HEK293 (cell line): ENCODE results near the gene EHD3.

Source experiments
- CTCF ChIA-PET: fragments of 350-600 bp; formaldehyde crosslinking; extraction: SDS; loops from one replicate; lab custom pipeline; 2021; ENCODE audit warnings: antibody characterized with exemption; lab: Yijun Ruan, JAX
- POLR2A ChIA-PET: fragments of 300-600 bp; formaldehyde crosslinking; extraction: SDS; loops from one replicate; lab custom pipeline; 2020; ENCODE audit warnings: antibody characterized with exemption, inconsistent platforms; lab: Yijun Ruan, JAX
- H3K27ac ChIP-seq: fragments of 200-500 bp; sonication (Bioruptor generic); 2 replicates; pipeline ENCODE4 v1.5.1; 2014; ENCODE audit warnings: low read depth, low read length, control low read depth, inconsistent platforms; ENCODE audit errors: extremely low read depth
- H3K36me3 ChIP-seq, 2 experiments: fragments of 200-500 bp in 1 of 2; sonication (Bioruptor generic) in 1 of 2; 1 replicate in 1 of 2; 2 replicates in 1 of 2; pipeline ENCODE4 v1.5.1; 2014 to 2017; ENCODE audit warnings: inconsistent platforms in 2 of 2, low read length in 2 of 2; ENCODE audit not compliant: control insufficient read depth in 2 of 2, insufficient read depth in 1 of 2
- H3K4me1 ChIP-seq: fragments of 200-500 bp; sonication (Bioruptor generic); 2 replicates; pipeline ENCODE4 v1.5.1; 2014; ENCODE audit warnings: mild to moderate bottlenecking, low read length, inconsistent platforms; ENCODE audit not compliant: control insufficient read depth, insufficient read depth
- H3K4me3 ChIP-seq: 2 replicates; pipeline ENCODE4 v1.5.1; 2011; ENCODE audit warnings: low read depth, mild to moderate bottlenecking, control low read depth, low read length, moderate library complexity
- H3K9me3 ChIP-seq: fragments of 200-500 bp; sonication (Bioruptor generic); 2 replicates; pipeline ENCODE4 v1.5.1; 2014; ENCODE audit warnings: low read depth, low read length, inconsistent platforms; ENCODE audit not compliant: control insufficient read depth, insufficient read depth
- EGR2 ChIP-seq: fragments of 450-650 bp; formaldehyde crosslinking; IDR thresholded peaks from 2 replicates; pipeline ENCODE4 v1.5.1; 2016; ENCODE audit warnings: low read depth, missing biosample characterization, missing genetic modification characterization
- GLIS2 ChIP-seq: fragments of 450-650 bp; formaldehyde crosslinking; IDR thresholded peaks from 2 replicates; pipeline ENCODE4 v1.5.1; 2016; ENCODE audit warnings: missing biosample characterization, missing genetic modification characterization
- KLF16 ChIP-seq: fragments of 450-650 bp; formaldehyde crosslinking; IDR thresholded peaks from 2 replicates; pipeline ENCODE4 v1.5.1; 2017; ENCODE audit warnings: missing biosample characterization, missing genetic modification characterization
- PRDM2 ChIP-seq: fragments of 450-650 bp; formaldehyde crosslinking; IDR thresholded peaks from 2 replicates; pipeline ENCODE4 v1.5.1; 2016; ENCODE audit warnings: missing biosample characterization, missing genetic modification characterization, borderline replicate concordance
- REST ChIP-seq: fragments of 450-650 bp; formaldehyde crosslinking; IDR thresholded peaks from 2 replicates; pipeline ENCODE4 v1.5.1; 2016; ENCODE audit warnings: missing biosample characterization, missing genetic modification characterization
- SP7 ChIP-seq: fragments of 450-650 bp; formaldehyde crosslinking; IDR thresholded peaks from 2 replicates; pipeline ENCODE4 v1.5.1; 2016; ENCODE audit warnings: missing biosample characterization, missing genetic modification characterization
- ZNF138 ChIP-seq: fragments of 450-650 bp; formaldehyde crosslinking; IDR thresholded peaks from 2 replicates; pipeline ENCODE4 v1.5.1; 2016; ENCODE audit warnings: missing biosample characterization, missing genetic modification characterization, borderline replicate concordance
- ZNF169 ChIP-seq: fragments of 450-650 bp; formaldehyde crosslinking; IDR thresholded peaks from 2 replicates; pipeline ENCODE4 v1.5.1; 2016; ENCODE audit warnings: missing biosample characterization, missing genetic modification characterization
- ZNF184 ChIP-seq: fragments of 450-650 bp; IDR thresholded peaks from 2 replicates; pipeline ENCODE4 v1.5.1; 2018; ENCODE audit warnings: missing biosample characterization, mild to moderate bottlenecking, missing genetic modification characterization
- ZNF324 ChIP-seq: fragments of 450-650 bp; formaldehyde crosslinking; IDR thresholded peaks from 2 replicates; pipeline ENCODE4 v1.5.1; 2016; ENCODE audit warnings: missing biosample characterization, missing genetic modification characterization
- ZNF473 ChIP-seq: fragments of 450-650 bp; formaldehyde crosslinking; IDR thresholded peaks from 2 replicates; pipeline ENCODE4 v1.5.1; 2017; ENCODE audit warnings: missing biosample characterization, missing genetic modification characterization
- ZNF501 ChIP-seq: fragments of 450-650 bp; formaldehyde crosslinking; IDR thresholded peaks from 2 replicates; pipeline ENCODE4 v1.5.1; 2016; ENCODE audit warnings: missing biosample characterization, missing genetic modification characterization
- ZNF544 ChIP-seq: fragments of 450-650 bp; formaldehyde crosslinking; IDR thresholded peaks from 2 replicates; pipeline ENCODE4 v1.5.0; 2017; ENCODE audit warnings: missing biosample characterization, missing genetic modification characterization
- ZNF555 ChIP-seq: fragments of 450-650 bp; formaldehyde crosslinking; conservative IDR thresholded peaks from 2 replicates; pipeline ENCODE4 v1.5.1; 2017; ENCODE audit warnings: missing biosample characterization, mild to moderate bottlenecking, missing genetic modification characterization, inconsistent platforms
- ZNF600 ChIP-seq: fragments of 450-650 bp; formaldehyde crosslinking; IDR thresholded peaks from 2 replicates; pipeline ENCODE4 v1.5.1; 2016; ENCODE audit warnings: missing biosample characterization, missing genetic modification characterization
- ZNF776 ChIP-seq: fragments of 450-650 bp; formaldehyde crosslinking; IDR thresholded peaks from 2 replicates; pipeline ENCODE4 v1.5.0; 2017; ENCODE audit warnings: missing biosample characterization, missing genetic modification characterization, borderline replicate concordance
- ZNF791 ChIP-seq: fragments of 450-650 bp; formaldehyde crosslinking; IDR thresholded peaks from 2 replicates; pipeline ENCODE4 v1.5.1; 2016; ENCODE audit warnings: missing biosample characterization, missing genetic modification characterization
- ZSCAN30 ChIP-seq: fragments of 450-650 bp; IDR thresholded peaks from 2 replicates; pipeline ENCODE4 v1.5.1; 2018; ENCODE audit warnings: missing biosample characterization, mild to moderate bottlenecking, missing genetic modification characterization, moderate library complexity
- TF ChIP-seq, protein P1 (sequence below): fragments of 450-650 bp; formaldehyde crosslinking; IDR thresholded peaks from 2 replicates; pipeline ENCODE4 v1.5.1; 2016; ENCODE audit warnings: missing biosample characterization, missing genetic modification characterization
- TF ChIP-seq, protein P2 (sequence below): sonication (generic); formaldehyde crosslinking; IDR thresholded peaks from 2 replicates; pipeline ENCODE4 v1.8.1; 2022; ENCODE audit warnings: mild to moderate bottlenecking, moderate library complexity, missing genetic modification reagents

The EHD3 gene

DNA sequence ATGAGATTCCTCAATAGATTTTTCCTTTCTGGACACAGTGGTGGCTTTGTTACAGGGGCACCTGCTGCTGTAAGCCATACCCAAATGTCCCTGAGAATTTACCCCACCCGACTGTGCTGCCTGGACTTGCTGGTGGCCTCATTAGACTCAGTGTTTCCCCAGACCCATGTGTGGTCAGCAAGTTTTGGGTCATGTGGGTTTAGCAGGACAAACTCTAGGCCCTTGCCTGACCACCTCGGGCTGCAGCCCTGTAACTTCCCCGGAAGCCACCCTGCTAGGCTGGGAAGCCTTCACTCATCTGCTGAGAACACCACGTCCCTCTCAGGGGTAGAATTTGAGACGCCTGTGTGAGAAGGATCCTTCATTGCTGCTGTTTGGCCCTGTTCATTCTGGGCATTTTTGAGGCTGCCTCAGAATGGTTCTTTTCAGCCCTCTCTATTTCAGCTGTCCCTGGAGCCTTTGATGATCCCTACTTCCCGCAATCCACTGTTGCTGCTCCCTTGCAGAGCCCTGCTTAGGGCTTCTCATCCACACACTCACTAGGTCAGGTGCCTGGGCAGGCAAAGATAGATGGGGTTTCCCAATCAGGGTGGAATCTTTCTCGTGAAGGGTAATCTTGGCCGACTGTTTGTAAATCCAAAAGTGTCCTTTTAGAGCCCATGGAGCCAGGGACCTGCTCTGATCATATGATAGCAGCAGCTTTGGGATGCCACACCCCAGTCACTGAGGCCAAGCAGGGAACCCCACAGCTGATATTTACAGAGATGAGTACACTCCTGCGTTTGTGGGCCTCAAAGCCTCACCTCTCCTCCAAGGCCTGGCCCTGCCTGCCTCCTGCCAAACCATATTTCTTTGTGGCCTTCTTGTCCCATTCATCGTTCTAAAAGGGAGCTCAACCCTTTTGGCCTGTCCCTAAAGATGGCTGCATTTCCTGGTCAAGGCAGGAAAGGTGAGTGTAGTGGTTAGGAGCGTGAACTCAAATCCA, 6.7 kb downstream of the EHD3 start:
- ChIA-PET POLR2A (no interaction called here), CTCF (no interaction called here)
- TF ChIP-seq ZNF555 (tag by site-specific recombination) (no peak), KLF16 (no peak), SP7 (tag by site-specific recombination) (no peak), ZNF600 (no peak), GLIS2 (tag by site-specific recombination) (no peak), ZNF544 (tag by site-specific recombination) (no peak), ZNF791 (no peak), ZNF324 (tag by site-specific recombination) (no peak), ZNF473 (tag by site-specific recombination) (no peak), REST (tag by site-specific recombination) (no peak), ZNF138 (tag by site-specific recombination) (no peak), ZNF776 (no peak), ZNF501 (no peak), PRDM2 (tag by site-specific recombination) (no peak), ZNF169 (tag by site-specific recombination) (no peak), ZSCAN30 (tag by site-specific recombination) (no peak), ZNF184 (no peak), EGR2 (no peak)
- TF ChIP-seq, protein P1, sequence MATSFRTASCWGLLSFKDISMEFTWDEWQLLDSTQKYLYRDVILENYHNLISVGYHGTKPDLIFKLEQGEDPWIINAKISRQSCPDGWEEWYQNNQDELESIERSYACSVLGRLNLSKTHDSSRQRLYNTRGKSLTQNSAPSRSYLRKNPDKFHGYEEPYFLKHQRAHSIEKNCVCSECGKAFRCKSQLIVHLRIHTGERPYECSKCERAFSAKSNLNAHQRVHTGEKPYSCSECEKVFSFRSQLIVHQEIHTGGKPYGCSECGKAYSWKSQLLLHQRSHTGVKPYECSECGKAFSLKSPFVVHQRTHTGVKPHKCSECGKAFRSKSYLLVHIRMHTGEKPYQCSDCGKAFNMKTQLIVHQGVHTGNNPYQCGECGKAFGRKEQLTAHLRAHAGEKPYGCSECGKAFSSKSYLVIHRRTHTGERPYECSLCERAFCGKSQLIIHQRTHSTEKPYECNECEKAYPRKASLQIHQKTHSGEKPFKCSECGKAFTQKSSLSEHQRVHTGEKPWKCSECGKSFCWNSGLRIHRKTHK (tag by site-specific recombination), result no peak
- TF ChIP-seq, protein P2, sequence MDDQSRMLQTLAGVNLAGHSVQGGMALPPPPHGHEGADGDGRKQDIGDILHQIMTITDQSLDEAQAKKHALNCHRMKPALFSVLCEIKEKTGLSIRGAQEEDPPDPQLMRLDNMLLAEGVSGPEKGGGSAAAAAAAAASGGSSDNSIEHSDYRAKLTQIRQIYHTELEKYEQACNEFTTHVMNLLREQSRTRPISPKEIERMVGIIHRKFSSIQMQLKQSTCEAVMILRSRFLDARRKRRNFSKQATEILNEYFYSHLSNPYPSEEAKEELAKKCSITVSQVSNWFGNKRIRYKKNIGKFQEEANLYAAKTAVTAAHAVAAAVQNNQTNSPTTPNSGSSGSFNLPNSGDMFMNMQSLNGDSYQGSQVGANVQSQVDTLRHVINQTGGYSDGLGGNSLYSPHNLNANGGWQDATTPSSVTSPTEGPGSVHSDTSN (CRISPR knock-in tag), result no peak
- H3K9me3 ChIP-seq, result no peaks in the 10 kb centered on the region
- peaks cover 0 to 9% of the 10 kb centered on the region in 2 experiments; a peak in 2 of 3 replicates for H3K36me3 ChIP-seq
- no peak overlapping the region for H3K27ac ChIP-seq
- no peak overlapping the region for H3K4me3 ChIP-seq
- H3K4me1 ChIP-seq, result no peaks in the 10 kb centered on the region
